GM12878 (cell line): ENCODE data around the gene NPTN. TPM values are rescaled to one million over a fixed set of nuclear protein-coding genes. Genes with fewer than 3 reads are reported as not detected.

Experiments used
- ATAC-seq: fragments of 200-7000 bp; cut with Tn5 transposase; 3 replicates; pipeline ENCODE4 v1.9.1; 2020; ENCODE audit warnings: mild to moderate bottlenecking, moderate library complexity
- BruUV-seq: library from RNA; stranded (reverse); fragments of 400-500 nt; replicated peaks from 2 replicates; lab custom pipeline; 2021; lab: Mats Ljungman, UMichigan
- CTCF ChIA-PET: fragments of 300-600 bp; sonication (Branson Sonifier 250); formaldehyde crosslinking; extraction: SDS; loops from one replicate; lab custom pipeline; 2021; ENCODE audit warnings: inconsistent platforms; lab: Yijun Ruan, JAX
- POLR2A ChIA-PET: fragments of 350-600 bp; formaldehyde crosslinking; extraction: SDS; loops from one replicate; lab custom pipeline; 2021; ENCODE audit warnings: inconsistent platforms; lab: Charles Lee
- RAD21 ChIA-PET: fragments of 300-600 bp; sonication (Branson Sonifier 250); formaldehyde crosslinking; loops from one replicate; lab custom pipeline; 2023; ENCODE audit warnings: antibody characterized with exemption; ENCODE audit not compliant: unreplicated experiment; lab: Charles Lee
- SMC1A ChIA-PET: fragments of 300-600 bp; sonication (Branson Sonifier 250); formaldehyde crosslinking; loops from one replicate; lab custom pipeline; 2023; ENCODE audit not compliant: unreplicated experiment, uncharacterized antibody; lab: Charles Lee
- DNase-seq: peaks from one replicate; pipeline ENCODE4 v3.0.0-alpha.2; 2011; ENCODE audit warnings: low read depth, low spot score
- FAIRE-seq: peaks from 3 replicates; lab custom pipeline; 2011; peaks lifted over from hg19 to GRCh38; lab: Jason Lieb, UNC
- H2AFZ ChIP-seq: 2 replicates; pipeline ENCODE4 v1.6.0; 2011; ENCODE audit warnings: low read depth, low read length, control low read depth; ENCODE audit not compliant: control insufficient read depth
- H3K27ac ChIP-seq: 2 replicates; pipeline ENCODE4 v1.5.1; 2011; ENCODE audit warnings: control low read depth; ENCODE audit not compliant: control insufficient read depth, insufficient read depth
- H3K27me3 ChIP-seq, 2 experiments: replicated peaks in 1 of 2; 2 replicates each; pipeline versions ENCODE4 v1.6.0 to v1.6.1; 2011; ENCODE audit warnings: low read length in 1 of 2; ENCODE audit not compliant: control insufficient read depth in 2 of 2, insufficient read depth in 2 of 2
- H3K36me3 ChIP-seq, 2 experiments: 2 replicates each; pipeline ENCODE4 v1.5.1; 2011; ENCODE audit warnings: low read length in 1 of 2; ENCODE audit not compliant: control insufficient read depth in 2 of 2, insufficient read depth in 2 of 2
- H3K4me1 ChIP-seq: 2 replicates; pipeline ENCODE4 v1.6.1; 2011; ENCODE audit warnings: mild to moderate bottlenecking, low read length, moderate library complexity, mixed read lengths; ENCODE audit not compliant: control insufficient read depth, insufficient read depth
- H3K4me2 ChIP-seq: 2 replicates; pipeline ENCODE4 v1.6.0; 2011; ENCODE audit warnings: control low read depth; ENCODE audit not compliant: control insufficient read depth, insufficient read depth
- H3K4me3 ChIP-seq: fragments of 200-600 bp; sonication (generic); 2 replicates; pipeline ENCODE4 v1.5.1; 2016
- H3K79me2 ChIP-seq: 2 replicates; pipeline ENCODE4 v1.6.0; 2011; ENCODE audit warnings: low read length; ENCODE audit not compliant: control insufficient read depth, insufficient read depth
- H3K9ac ChIP-seq: 2 replicates; pipeline ENCODE4 v1.8.0; 2011; ENCODE audit warnings: low read length, control low read depth, mixed read lengths; ENCODE audit not compliant: control insufficient read depth, insufficient read depth
- H3K9me3 ChIP-seq: replicated peaks from 3 replicates; pipeline ENCODE4 v1.5.1; 2011; ENCODE audit warnings: mild to moderate bottlenecking, low read length; ENCODE audit not compliant: control insufficient read depth, insufficient read depth
- H4K20me1 ChIP-seq: 2 replicates; pipeline ENCODE4 v1.6.0; 2011; ENCODE audit not compliant: control insufficient read depth, insufficient read depth
- BCL11A ChIP-seq: IDR thresholded peaks from 2 replicates; pipeline ENCODE4 v1.6.1; 2011; ENCODE audit warnings: low read depth, low read length
- CREM ChIP-seq: IDR thresholded peaks from 2 replicates; pipeline ENCODE4 v1.6.1; 2014; ENCODE audit warnings: antibody characterized with exemption, low read depth
- GATAD2B ChIP-seq: fragments of 450-650 bp; conservative IDR thresholded peaks from 2 replicates; pipeline ENCODE4 v1.6.1; 2017; ENCODE audit warnings: low read depth, mild to moderate bottlenecking, moderate library complexity
- IKZF2 ChIP-seq, 2 experiments: fragments of 450-650 bp; IDR thresholded peaks; 2 replicates each; pipeline ENCODE4 v1.6.1; 2017; ENCODE audit warnings: mild to moderate bottlenecking in 2 of 2, moderate library complexity in 2 of 2
- MTA2 ChIP-seq: fragments of 450-650 bp; IDR thresholded peaks from 2 replicates; pipeline ENCODE4 v1.6.1; 2016; ENCODE audit warnings: low read depth, mild to moderate bottlenecking, moderate library complexity
- NRF1 ChIP-seq: conservative IDR thresholded peaks from 2 replicates; pipeline ENCODE4 v1.6.1; 2011; ENCODE audit warnings: mild to moderate bottlenecking, low read depth, low read length, improper control_type of control experiment
- POLR2AphosphoS5 ChIP-seq: IDR thresholded peaks from 2 replicates; pipeline ENCODE4 v1.6.1; 2011; ENCODE audit warnings: mild to moderate bottlenecking, low read length, inconsistent platforms
- SMAD1 ChIP-seq: fragments of 450-650 bp; IDR thresholded peaks from 2 replicates; pipeline ENCODE4 v1.6.1; 2018; ENCODE audit warnings: mild to moderate bottlenecking, low read depth; ENCODE audit not compliant: partially characterized antibody
- TAF1 ChIP-seq: IDR thresholded peaks from 2 replicates; pipeline ENCODE4 v1.6.1; 2011; ENCODE audit warnings: mild to moderate bottlenecking, low read depth, low read length, borderline replicate concordance
- WGBS: methylation state at CpG from one replicate; pipeline ENCODE4 v1.1.6; 2016; ENCODE audit warnings: low lambda C conversion rate; ENCODE audit not compliant: insufficient replicate concordance, insufficient coverage; ENCODE audit errors: missing lambda C conversion rate; 5-methylcytosine and 5-hydroxymethylcytosine counted together
- in situ Hi-C: fragments of 300-500 bp; cut with MboI; formaldehyde crosslinking; loops from 9 replicates; pipeline ENCODE4 v1.14.3; 2018; ENCODE audit warnings: mixed read lengths
- intact Hi-C: fragments of 100-400 bp; cut with micrococcal nuclease; formaldehyde crosslinking; loops from one replicate; pipeline ENCODE4 v1.14.2; 2022; ENCODE audit not compliant: unreplicated experiment
- polyA plus RNA-seq, 11 experiments: library from polyadenylated mRNA; depleted of rRNA in 4 of 11; unstranded in 6 of 11; stranded (reverse) in 5 of 11; fragments of >200 nt; fragmentation: Nextera tagmentation in 4 of 11; fragmentation: Illumina TruSeq in 1 of 11; extraction: Ambion mirVana in 4 of 11; extraction: Trizol in 1 of 11; gene quantifications; 1 replicate in 1 of 11; 2 replicates in 10 of 11; pipeline versions ENCODE4 v1.2.1 to v1.2.3, GENCODE V29; 2011 to 2016; ENCODE audit warnings: inconsistent platforms in 2 of 11, missing spikeins in 2 of 11, low read depth in 1 of 11
- total RNA-seq, 4 experiments: library from RNA; depleted of rRNA in 3 of 4; stranded (reverse); fragments of >200 nt in 3 of 4; fragmentation: Illumina TruSeq in 1 of 4; extraction: Trizol in 1 of 4; gene quantifications; 2 replicates each; pipeline versions ENCODE4 v1.2.1 to v1.2.3, GENCODE V29; 2013 to 2021
- TF ChIP-seq, protein P1 (sequence below): IDR thresholded peaks from 2 replicates; pipeline ENCODE4 v1.6.1; 2012; ENCODE audit warnings: low read depth, low read length, improper control_type of control experiment
- TF ChIP-seq, protein P2 (sequence below): IDR thresholded peaks from 2 replicates; pipeline ENCODE4 v1.6.1; 2012; ENCODE audit warnings: low read depth, low read length, improper control_type of control experiment
- TF ChIP-seq, protein P3 (sequence below): fragments of 450-650 bp; IDR thresholded peaks from 2 replicates; pipeline ENCODE4 v1.6.1; 2017; ENCODE audit warnings: mild to moderate bottlenecking, moderate library complexity

The NPTN gene
- total and polyA plus RNA-seq, 10 of the 15 experiments (the other 5 are each of a cell fraction or from before 2014, with no cell fraction given): 17.8 to 79.1 (median 41.7) TPM

DNA sequence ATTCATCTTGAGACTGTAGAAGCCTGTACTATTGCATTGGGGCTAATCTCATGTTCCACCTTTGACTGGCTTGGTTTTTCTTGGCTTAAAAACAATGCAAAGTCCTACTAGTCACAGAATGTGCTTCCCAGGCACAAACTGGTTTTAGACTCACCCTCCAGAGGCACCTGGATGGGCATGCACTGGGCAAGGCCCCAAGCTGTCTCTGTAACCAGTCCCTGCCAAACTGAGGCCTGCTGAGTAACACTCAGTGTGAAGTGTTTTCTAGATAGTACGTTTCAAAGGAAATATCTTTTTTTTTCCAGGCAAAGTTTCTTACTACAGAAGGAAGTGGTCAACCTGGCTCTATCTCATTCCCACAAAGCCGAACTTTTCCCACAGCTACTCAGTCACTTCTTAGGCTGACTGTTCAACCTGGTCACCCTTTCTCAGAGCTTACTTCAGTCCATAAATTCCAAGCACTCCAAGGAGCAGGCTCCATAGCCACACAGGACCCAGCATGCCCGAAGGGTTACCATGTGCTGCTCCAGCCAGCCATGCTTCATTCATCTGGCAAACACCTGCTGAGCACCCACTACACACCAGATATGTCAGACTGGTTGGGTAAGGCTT lies 57.4 kb downstream of the NPTN start:
- WGBS: 84% methylated on average over 3 of the region's 3 CpGs
- H3K27me3 ChIP-seq: no peaks in the 10 kb centered on the region
- ATAC-seq: no peak
- SMC1A ChIA-PET: no interaction called here
- BruUV-seq: no TSS peak
- H3K9ac ChIP-seq: no peak overlapping the region
- H3K9me3 ChIP-seq: no peaks in the 10 kb centered on the region
- H2AFZ ChIP-seq: no peak overlapping the region
- H3K27ac ChIP-seq: no peak overlapping the region
- no peak for FAIRE-seq
- RAD21 ChIA-PET: no interaction called here
- no peaks in the 10 kb centered on the region for H3K4me1 ChIP-seq
- H4K20me1 ChIP-seq: no peaks in the 10 kb centered on the region
- CTCF ChIA-PET: interaction anchor here (1.4 kb wide), 1 partner anchor 61 kb away, joined by 4 read pairs; no protein-coding TSS in a partner anchor
- in situ Hi-C loops (no loop called here), intact Hi-C loops (no loop called here)
- peaks cover 3 to 16% of the 10 kb centered on the region in 2 experiments for H3K36me3 ChIP-seq
- no peaks in the 10 kb centered on the region for H3K79me2 ChIP-seq
- no peak overlapping the region for H3K4me3 ChIP-seq
- H3K4me2 ChIP-seq: no peak overlapping the region
- POLR2A ChIA-PET: no interaction called here
- no peak for DNase-seq
- TF ChIP-seq BCL11A (no peak), POLR2AphosphoS5 (no peak)
- TF ChIP-seq, protein P1, sequence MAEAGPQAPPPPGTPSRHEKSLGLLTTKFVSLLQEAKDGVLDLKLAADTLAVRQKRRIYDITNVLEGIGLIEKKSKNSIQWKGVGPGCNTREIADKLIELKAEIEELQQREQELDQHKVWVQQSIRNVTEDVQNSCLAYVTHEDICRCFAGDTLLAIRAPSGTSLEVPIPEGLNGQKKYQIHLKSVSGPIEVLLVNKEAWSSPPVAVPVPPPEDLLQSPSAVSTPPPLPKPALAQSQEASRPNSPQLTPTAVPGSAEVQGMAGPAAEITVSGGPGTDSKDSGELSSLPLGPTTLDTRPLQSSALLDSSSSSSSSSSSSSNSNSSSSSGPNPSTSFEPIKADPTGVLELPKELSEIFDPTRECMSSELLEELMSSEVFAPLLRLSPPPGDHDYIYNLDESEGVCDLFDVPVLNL: no peak

GRCh38 chr15:73573572-73573971 lies 59.6 kb downstream of the NPTN start:
- H3K27me3 ChIP-seq: no peaks in the 10 kb centered on the region
- no peaks in the 10 kb centered on the region for H4K20me1 ChIP-seq
- intact Hi-C loops (no loop called here), in situ Hi-C loops (no loop called here)
- peaks cover 11 to 18% of the 10 kb centered on the region in 2 experiments for H3K36me3 ChIP-seq
- H3K27ac ChIP-seq: no peak overlapping the region
- no peak overlapping the region for H3K4me3 ChIP-seq
- ChIA-PET SMC1A (no interaction called here), CTCF (no interaction called here), POLR2A (no interaction called here), RAD21 (no interaction called here)
- no TSS peak for BruUV-seq
- H3K9me3 ChIP-seq: no peaks in the 10 kb centered on the region
- H3K4me1 ChIP-seq: no peaks in the 10 kb centered on the region
- H3K79me2 ChIP-seq: no peaks in the 10 kb centered on the region
- no peak overlapping the region for H2AFZ ChIP-seq
- ATAC-seq: no peak
- FAIRE-seq: no peak
- H3K9ac ChIP-seq: no peak overlapping the region
- WGBS: 98% methylated on average over 9 of the region's 9 CpGs
- no peak overlapping the region for H3K4me2 ChIP-seq
- DNase-seq: no peak
- no peak for TF ChIP-seq IKZF2 (IDR thresholded peaks at IDR 0.05)
- TF ChIP-seq, protein P2, sequence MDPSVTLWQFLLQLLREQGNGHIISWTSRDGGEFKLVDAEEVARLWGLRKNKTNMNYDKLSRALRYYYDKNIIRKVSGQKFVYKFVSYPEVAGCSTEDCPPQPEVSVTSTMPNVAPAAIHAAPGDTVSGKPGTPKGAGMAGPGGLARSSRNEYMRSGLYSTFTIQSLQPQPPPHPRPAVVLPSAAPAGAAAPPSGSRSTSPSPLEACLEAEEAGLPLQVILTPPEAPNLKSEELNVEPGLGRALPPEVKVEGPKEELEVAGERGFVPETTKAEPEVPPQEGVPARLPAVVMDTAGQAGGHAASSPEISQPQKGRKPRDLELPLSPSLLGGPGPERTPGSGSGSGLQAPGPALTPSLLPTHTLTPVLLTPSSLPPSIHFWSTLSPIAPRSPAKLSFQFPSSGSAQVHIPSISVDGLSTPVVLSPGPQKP: no peak
- TF ChIP-seq, protein P3, sequence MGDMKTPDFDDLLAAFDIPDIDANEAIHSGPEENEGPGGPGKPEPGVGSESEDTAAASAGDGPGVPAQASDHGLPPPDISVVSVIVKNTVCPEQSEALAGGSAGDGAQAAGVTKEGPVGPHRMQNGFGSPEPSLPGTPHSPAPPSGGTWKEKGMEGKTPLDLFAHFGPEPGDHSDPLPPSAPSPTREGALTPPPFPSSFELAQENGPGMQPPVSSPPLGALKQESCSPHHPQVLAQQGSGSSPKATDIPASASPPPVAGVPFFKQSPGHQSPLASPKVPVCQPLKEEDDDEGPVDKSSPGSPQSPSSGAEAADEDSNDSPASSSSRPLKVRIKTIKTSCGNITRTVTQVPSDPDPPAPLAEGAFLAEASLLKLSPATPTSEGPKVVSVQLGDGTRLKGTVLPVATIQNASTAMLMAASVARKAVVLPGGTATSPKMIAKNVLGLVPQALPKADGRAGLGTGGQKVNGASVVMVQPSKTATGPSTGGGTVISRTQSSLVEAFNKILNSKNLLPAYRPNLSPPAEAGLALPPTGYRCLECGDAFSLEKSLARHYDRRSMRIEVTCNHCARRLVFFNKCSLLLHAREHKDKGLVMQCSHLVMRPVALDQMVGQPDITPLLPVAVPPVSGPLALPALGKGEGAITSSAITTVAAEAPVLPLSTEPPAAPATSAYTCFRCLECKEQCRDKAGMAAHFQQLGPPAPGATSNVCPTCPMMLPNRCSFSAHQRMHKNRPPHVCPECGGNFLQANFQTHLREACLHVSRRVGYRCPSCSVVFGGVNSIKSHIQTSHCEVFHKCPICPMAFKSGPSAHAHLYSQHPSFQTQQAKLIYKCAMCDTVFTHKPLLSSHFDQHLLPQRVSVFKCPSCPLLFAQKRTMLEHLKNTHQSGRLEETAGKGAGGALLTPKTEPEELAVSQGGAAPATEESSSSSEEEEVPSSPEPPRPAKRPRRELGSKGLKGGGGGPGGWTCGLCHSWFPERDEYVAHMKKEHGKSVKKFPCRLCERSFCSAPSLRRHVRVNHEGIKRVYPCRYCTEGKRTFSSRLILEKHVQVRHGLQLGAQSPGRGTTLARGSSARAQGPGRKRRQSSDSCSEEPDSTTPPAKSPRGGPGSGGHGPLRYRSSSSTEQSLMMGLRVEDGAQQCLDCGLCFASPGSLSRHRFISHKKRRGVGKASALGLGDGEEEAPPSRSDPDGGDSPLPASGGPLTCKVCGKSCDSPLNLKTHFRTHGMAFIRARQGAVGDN: no peak
- TF ChIP-seq NRF1: no peak
- TF ChIP-seq SMAD1: no peak
- TF ChIP-seq GATAD2B: no peak
- no peak for TF ChIP-seq TAF1
- TF ChIP-seq MTA2: no peak
- TF ChIP-seq CREM: no peak
